ENCODE data around the gene MORC4. TPM values are rescaled to one million over a fixed set of nuclear protein-coding genes. Genes with fewer than 3 reads are reported as not detected.

MORC4 gene
- total RNA-seq, 4 donors from 2014 or later = 9.8 to 11.1 (median 10.2) TPM

GRCh38 chrX:106933538-106933961 lies 66.5 kb downstream of the MORC4 start:
- Histone ChIP-seq H3K36me3 (peaks cover 0 to 3% (median 1%) of the 10 kb centered on the region in 4 donors), H3K4me3 (no peak overlapping the region), H3K4me1 (no peaks in the 10 kb centered on the region), H3K27ac (replicated peaks in 1 of 4) (no peak overlapping the region), H3K9me3 (no peaks in the 10 kb centered on the region), H3K27me3 (no peaks in the 10 kb centered on the region)
- no peak for DNase-seq (ENCODE audit: extremely low spot score)
- intact Hi-C loops (cut with DNase I) = no loop called here
- 63% methylated on average over 3 of the region's 3 CpGs for WGBS
- TF ChIP-seq POLR2AphosphoS5 (IDR thresholded peaks at IDR 0.05) (no peak), EP300 (IDR thresholded peaks at IDR 0.05) (no peak), CTCF (IDR thresholded peaks at IDR 0.05) (no peak), POLR2A (IDR thresholded peaks at IDR 0.05; ENCODE audit: low read depth) (no peak)

GRCh38 chrX:106932960-106933537 lies 67.0 kb downstream of the MORC4 start:
- intact Hi-C loops (cut with DNase I) = no loop called here
- Histone ChIP-seq H3K27ac (replicated peaks in 1 of 4) (no peak overlapping the region), H3K36me3 (peaks cover 0 to 3% (median under 1%) of the 10 kb centered on the region in 4 donors), H3K4me1 (no peaks in the 10 kb centered on the region), H3K27me3 (no peaks in the 10 kb centered on the region), H3K4me3 (no peak overlapping the region), H3K9me3 (no peaks in the 10 kb centered on the region)
- no peak for TF ChIP-seq EP300 (IDR thresholded peaks at IDR 0.05)
- TF ChIP-seq POLR2A (IDR thresholded peaks at IDR 0.05; ENCODE audit: low read depth) = no peak
- no peak for TF ChIP-seq CTCF (IDR thresholded peaks at IDR 0.05)
- no peak for TF ChIP-seq POLR2AphosphoS5 (IDR thresholded peaks at IDR 0.05)
- WGBS = 86% methylated on average over 6 of the region's 6 CpGs
- no peak for DNase-seq (ENCODE audit: extremely low spot score)

GRCh38 chrX:106932492-106932923 lies 67.5 kb downstream of the MORC4 start:
- intact Hi-C loops (cut with DNase I) = no loop called here
- H3K27ac ChIP-seq (replicated peaks in 1 of 4) = no peak overlapping the region
- no peaks in the 10 kb centered on the region for H3K4me1 ChIP-seq
- 68% methylated on average over 4 of the region's 4 CpGs for WGBS
- H3K36me3 ChIP-seq = no peaks in the 10 kb centered on the region
- TF ChIP-seq POLR2A (IDR thresholded peaks at IDR 0.05; ENCODE audit: low read depth) (no peak), POLR2AphosphoS5 (IDR thresholded peaks at IDR 0.05) (no peak), CTCF (IDR thresholded peaks at IDR 0.05) (no peak), EP300 (IDR thresholded peaks at IDR 0.05) (no peak)
- H3K9me3 ChIP-seq = no peaks in the 10 kb centered on the region
- no peaks in the 10 kb centered on the region for H3K27me3 ChIP-seq
- H3K4me3 ChIP-seq = no peak overlapping the region
- no peak for DNase-seq (ENCODE audit: extremely low spot score)

DNA sequence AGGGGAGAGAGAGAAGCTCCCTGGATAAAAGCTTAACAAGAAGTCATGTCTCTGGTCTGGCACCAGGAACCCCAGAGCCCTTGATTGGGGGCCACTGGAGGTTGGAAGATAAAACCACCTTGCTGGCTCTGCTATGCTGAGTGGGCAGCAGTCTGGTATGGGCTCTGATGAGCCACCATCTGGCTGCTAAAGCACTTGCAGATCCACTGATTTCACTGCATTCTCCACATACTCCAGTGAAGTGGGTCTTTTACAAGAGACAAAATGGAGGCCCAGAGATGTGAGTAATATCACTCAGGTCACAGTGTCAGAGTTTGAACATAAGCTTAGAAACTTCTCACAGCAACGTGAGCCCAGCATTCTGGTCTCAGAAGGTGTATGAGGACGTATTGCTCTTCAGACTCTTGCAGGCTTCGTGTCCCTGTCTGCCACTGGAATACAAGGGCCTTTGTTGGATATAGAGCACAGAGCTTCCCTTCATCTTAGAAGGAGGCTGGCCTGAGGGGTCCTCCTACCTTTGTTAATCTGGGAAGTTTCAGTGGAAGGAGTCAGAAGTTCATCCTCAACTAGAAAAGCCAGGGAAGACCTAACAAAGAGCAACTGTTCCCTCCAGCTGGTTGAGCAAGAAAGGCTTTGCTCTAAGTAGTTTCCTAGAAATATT lies 68.1 kb downstream of the MORC4 start:
- Histone ChIP-seq H3K36me3 (no peaks in the 10 kb centered on the region), H3K4me1 (no peaks in the 10 kb centered on the region), H3K9me3 (no peaks in the 10 kb centered on the region), H3K27me3 (no peaks in the 10 kb centered on the region), H3K27ac (replicated peaks in 1 of 4) (no peak overlapping the region), H3K4me3 (no peak overlapping the region)
- no peak for DNase-seq (ENCODE audit: extremely low spot score)
- TF ChIP-seq CTCF (IDR thresholded peaks at IDR 0.05) (no peak), POLR2A (IDR thresholded peaks at IDR 0.05; ENCODE audit: low read depth) (no peak), EP300 (IDR thresholded peaks at IDR 0.05) (no peak), POLR2AphosphoS5 (IDR thresholded peaks at IDR 0.05) (no peak)
- intact Hi-C loops (cut with DNase I) = no loop called here
- WGBS = 93% methylated on average over 3 of the region's 3 CpGs
